IPS DF 4.7 (cell line): ENCODE results near the gene PARK7.
"Not testable (repeated sequence)": the region's sequence is repeated elsewhere in the genome, so short reads cannot be mapped to it uniquely, and the experiment has no call there.

Experiments used
- DNase-seq: peaks from one replicate; pipeline ENCODE4 v3.0.0-alpha.2; 2013; ENCODE audit warnings: low spot score; ENCODE audit errors: extremely low read depth

Gene PARK7

DNA sequence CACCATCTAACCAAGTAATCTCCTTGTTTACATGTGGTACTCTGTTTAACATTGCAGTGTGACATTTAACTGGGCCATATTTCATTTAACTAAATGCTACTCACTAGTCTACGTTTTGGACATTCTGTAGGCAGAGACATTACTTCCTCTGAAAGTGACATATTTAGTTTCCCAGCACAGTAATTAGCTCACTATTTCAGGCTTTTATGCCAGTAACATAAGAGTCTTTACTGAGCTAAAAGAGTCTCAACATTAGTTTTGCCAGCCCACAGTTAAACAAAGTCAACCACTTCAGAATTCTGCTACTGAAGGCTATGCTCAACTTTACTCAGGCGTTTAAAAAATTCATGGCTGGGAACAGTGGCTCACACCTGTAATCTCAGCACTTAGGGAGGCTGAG, 18.3 kb upstream of the PARK7 start:
- DNase-seq, result no peak

DNA sequence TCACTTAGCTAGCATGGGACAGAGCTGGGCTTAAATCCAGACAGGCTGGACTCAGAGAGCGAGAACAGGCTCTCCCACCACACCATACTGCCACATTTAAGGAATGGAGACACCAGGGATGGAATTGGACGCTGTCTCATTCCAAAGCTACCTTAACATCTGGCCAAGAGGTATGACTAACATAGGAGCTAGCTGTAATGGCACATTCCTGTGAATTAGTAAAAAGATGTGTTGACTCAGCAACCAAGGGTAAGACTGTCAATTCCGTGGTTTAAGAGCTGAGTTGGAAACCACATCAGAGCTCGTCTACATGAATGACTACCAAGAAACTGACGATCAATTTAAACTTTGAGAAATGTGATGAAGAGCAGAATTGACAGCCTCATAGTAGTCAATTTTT, 12.6 kb upstream of the PARK7 start:
- DNase-seq, result no peak

DNA sequence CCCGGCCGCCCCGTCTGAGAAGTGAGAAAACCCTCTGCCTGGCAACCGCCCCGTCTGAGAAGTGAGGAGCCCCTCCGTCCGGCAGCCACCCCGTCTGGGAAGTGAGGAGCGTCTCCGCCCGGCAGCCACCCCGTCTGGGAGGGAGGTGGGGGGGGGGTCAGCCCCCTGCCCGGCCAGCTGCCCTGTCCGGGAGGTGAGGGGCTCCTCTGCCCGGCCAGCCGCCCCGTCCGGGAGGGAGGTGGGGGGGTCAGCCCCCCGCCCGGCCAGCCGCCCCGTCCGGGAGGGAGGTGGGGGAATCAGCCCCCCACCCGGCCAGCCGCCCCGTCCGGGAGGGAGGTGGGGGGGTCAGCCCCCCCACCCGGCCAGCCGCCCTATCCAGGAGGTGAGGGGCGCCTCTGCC, 8.7 kb upstream of the PARK7 start:
- DNase-seq, result not testable (repeated sequence)

DNA sequence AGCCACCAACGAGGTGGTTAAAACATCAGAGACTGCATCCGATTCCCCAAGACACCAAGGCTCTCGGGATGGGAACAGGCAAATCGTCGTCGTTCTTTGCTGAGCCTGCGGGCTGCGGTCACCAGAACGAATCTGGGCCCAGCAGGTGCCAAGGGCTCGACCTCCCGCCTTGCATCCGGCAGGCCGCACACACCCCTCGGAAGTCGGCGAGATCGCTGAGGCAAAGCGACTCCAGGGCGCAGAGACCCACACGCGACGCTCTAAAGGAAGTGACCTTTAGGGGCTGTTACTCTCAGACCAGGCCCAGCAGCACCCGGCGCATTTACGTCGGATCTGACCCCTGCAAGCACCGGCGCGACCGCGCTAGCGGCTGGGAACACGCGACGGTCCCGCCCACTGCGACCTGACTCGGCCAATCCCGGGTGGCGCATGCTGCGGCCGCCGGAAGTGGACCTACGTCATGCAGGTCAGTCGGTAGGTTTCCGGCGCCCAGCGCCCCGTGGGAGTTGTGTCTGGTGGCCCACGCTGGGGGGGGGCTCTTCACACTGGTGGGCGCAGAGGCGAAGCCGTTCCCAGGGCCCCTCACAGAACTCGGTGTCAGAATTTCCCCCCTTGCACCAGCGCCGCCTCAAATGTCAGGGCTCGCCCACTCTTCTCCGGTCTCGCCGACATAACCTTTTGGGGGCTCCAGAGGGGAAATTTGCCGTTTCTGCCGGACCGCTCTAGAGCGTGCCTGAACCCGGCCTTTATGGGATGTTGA, 7.5 kb upstream of the PARK7 start:
- no peak for DNase-seq

DNA sequence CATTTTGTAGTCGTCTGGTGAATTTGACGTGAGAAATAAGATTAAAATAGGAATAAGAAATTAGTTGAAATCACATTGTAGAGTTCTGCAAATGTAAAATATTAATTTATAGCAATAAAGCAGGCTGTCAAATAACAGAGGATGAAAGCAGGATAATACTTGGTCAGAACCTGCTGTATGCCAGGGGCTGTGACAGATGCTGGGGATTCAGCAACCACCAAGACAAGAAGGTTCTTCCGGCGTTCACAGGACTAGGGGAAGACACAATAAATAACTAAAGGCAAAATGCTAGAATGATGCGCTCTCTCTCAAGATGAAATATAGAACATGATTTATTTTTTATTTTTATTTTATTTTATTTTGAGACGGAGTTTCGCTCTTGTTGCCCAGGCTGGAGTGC, 6.8 kb upstream of the PARK7 start:
- no peak for DNase-seq

DNA sequence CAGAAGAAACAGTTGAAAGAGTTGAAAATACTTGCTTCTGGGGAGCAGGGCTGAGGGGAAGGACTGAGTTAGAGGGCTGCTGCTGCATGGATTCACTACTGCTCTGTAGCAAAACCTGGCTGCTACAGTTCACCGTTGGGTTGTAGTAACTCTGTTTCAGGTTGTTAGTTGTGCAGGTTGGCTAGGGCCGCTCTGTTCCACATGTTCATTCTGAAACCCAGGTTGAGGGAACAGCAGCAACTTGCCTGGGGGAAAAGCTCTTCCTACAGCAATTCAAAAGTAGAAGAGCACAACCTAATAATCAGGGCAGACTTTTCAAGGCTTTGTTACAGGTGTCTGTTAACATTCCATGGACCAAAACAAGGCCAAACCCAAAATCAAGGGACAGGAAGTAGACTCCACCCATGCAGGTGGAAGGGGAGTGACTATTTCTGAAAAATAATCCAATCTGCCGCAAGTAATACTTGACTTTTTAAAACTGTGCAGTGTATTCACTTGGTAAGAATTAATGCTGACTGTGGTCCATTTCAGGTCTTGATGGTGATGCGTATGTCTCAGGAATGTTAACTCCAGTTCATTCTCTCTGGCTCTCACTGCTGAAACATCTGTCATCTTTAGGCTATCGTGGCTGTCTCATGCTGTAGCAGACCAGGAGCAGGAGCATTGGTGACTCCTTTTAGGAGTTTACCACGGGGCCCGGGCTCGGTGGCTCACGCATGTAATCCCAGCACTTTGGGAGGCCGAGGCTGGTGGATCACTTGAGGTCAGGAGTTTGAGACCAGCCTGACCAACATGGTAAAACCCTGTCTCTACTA, 5.1 kb upstream of the PARK7 start:
- no peak for DNase-seq

DNA sequence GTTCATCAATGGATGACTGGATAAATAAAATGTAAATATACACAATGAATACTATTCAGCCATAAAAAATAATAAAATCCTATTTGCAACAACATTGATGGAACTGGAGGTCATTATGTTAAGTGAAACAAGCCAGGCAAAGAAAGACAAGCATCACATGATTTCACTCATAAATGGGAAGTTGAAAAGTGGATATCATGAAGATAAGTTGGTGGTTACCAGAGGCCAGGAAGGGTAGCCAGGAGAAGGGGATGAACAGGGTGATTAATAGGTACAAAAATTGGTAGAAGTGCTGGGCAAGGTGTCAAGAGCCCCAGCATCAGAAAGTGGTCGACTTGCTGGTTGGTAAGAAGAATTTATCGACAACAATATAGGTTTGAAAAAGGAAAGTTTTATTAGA, 1.3 kb upstream of the PARK7 start:
- DNase-seq, result no peak

DNA sequence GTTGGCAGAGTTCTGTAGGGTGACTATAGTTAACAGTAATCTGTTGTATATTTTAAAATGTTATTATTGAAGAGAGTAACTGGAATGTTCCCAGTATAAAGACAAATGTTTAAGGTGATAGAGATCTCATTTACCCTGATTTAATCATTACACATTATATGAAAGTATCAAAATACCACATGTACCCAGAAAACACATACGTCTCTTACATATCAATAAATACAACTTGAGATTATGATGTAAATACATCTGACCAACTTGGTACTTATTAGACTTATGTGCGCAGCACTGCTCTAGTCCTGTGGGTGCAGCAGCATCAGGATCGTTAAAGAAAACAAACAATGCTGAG, 670 bp upstream of the PARK7 start:
- no peak for DNase-seq

DNA sequence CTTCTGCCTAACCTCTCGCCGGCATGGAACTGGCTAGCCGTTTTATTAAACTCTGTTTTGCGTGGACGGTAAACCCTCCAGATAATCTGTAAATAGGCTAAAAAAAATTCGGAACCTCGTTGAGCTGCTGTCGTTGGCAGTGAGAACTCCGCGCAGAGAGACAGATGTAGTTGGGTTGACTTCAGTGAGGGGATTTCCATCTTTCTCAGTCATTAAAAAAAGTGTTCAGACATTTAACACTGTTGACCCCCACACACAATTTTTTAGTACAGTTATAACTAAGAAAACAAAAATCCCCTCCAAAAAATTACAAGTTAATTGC, 464 bp downstream of the PARK7 start:
- DNase-seq, result no peak

DNA sequence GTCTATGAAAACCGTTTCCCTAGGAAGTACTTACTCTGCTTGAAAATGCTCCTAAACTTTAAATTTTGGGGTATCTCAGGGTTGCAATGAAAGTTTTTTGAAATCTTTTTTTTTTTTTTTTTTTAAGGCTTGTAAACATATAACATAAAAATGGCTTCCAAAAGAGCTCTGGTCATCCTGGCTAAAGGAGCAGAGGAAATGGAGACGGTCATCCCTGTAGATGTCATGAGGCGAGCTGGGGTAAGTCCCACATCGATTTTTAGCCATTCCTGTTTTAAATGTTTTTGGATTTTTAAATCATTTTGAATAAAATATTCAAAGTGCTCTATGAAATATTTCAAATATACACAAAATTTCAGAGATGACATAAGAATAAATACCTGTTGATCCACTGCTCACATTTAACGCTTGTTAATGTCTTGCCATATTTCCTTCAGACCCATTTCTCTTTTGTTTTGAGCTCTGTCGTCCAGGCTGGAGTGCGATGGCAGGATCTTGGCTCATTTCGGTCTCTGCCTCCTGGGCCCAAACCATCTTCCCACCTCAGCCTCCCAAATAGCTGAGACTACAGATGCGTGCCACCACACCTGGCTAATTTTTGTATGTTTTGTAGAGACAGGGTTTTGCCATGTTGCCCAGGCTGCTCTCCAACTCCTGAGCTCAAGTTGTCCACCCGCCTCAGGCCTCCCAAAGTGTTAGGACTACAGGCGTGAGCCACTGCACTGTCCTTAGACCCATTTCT, 1.3 kb downstream of the PARK7 start:
- DNase-seq, result no peak

DNA sequence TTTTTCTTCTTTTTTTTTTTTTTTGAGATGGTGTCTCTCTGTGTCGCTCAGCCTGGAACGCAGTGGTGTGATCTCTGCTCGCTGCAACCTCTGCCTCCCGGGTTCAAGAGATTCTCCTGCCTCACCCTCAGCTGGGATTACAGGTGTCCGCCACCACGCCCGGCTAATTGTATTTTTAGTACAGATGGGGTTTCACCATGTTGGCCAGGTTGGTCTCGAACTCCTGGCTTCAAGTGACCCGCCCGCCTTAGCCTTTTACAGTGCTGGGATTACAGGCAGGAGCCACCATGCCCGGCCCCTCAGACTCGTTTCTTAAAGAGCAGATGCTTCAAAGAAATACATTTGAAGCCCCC, 1.8 kb downstream of the PARK7 start:
- DNase-seq, result not testable (repeated sequence)

DNA sequence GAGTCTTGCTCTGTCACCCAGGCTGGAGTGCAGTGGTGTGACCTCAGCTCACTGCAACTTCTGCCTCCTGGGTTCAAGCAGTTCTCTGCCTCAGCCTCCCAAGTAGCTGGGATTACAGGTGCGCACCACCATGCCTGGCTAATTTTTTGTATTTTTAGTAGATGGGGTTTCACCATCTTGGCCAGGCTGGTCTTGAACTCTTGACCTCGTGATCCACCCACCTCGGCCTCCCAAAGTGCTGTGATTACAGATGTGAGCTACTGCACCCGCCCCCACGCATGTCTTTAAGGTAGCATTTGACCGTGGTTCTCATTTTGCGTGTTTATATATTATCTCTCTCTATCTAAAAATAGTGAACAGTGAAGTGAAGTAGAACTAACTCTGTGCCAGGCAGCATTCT, 2.3 kb downstream of the PARK7 start:
- not testable (repeated sequence) for DNase-seq

DNA sequence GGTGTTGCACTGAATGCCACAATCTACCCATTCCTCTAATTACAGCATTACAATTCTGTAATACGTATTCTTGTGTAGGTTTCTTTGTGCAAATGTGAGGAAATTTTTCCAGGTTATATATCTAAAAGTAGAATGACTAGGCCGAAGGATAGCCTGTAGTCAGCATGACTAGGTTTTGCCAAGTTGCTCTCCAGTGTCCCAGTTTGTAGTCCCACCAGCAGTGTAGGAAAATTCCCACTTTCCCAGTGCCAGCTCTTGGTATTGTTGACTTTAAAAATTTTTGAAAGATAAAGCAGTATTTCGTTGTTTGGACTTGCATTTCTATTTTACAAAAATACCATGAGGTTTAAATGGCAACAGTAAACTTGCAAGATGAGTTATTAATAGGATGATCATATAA, 3.0 kb downstream of the PARK7 start:
- DNase-seq, result no peak

DNA sequence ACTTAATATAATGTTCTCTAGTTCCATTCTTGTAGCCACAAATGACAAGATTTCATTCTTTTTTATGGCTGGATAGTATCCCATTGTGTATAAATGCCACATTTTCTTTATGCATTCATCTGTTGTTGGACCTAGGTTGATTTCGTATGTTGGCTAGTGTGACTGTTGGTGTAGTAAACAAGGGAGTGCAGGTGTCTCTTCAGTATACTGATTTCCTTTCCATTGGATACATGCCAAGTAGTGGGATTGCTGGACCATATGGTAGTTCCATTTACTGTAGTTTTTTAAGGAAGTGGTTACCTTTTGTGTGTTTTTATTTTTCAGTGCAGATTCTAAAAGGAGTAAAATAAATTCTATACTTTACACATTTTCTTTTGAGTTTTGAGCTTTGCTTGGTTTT, 5.7 kb downstream of the PARK7 start:
- DNase-seq, result no peak

DNA sequence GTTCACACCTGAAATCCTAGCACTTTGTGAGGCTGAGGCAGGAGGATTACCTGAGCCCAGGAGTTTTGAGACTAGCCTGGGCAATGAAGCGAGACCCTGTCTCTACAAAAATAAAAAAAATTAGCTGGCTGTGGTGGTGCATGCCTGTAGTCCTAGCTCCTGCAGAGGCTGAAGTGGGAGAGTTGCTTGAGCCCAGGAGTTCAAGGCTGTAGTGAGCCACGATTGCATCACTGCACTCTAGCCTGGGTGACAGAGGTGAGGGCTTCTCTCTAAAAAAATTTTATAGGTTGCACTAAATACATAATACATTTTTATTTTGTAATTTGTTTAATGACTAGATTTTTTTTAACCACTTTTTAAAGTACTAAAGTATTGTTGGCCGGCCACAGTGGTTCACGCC, 6.1 kb downstream of the PARK7 start:
- DNase-seq, result no peak

DNA sequence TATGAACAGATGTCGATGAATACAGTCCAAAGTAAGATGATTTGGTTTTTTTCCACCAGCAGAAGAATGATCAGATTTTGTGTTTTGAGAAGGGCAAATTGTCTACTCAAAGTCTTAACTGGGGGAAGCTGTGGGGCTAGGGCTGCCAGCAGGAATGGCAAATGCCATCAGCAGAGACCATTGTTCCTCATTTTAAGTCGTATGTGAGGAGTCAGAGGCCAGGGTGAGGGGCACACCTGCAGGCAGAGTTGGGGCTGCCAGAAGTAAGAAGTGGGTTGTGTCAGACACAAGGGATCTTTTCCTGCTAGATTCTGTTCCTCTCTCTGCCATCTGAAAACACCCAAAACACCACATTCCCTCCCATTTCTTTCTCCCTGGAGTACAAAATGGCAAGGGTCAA, 8.7 kb downstream of the PARK7 start:
- no peak for DNase-seq

DNA sequence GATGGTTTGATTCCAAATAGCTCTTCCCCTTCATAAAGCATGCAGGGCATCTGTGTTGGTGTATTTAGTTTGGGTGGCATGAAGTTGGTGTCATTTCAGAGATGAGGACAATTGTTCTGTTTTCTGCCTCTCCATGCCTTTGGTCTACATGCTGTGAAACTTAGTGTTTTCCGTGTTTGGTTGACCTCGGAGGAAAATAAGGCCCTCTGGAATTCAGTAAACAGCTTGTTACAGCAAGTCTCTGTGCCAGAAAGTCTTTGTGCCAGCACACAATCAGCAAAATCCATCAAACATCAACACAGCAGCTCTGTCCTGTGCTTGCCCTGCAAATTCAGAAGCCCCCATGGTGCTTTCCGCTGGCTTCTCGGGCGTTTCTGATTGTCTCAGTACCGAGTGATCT, 9.5 kb downstream of the PARK7 start:
- DNase-seq, result no peak

DNA sequence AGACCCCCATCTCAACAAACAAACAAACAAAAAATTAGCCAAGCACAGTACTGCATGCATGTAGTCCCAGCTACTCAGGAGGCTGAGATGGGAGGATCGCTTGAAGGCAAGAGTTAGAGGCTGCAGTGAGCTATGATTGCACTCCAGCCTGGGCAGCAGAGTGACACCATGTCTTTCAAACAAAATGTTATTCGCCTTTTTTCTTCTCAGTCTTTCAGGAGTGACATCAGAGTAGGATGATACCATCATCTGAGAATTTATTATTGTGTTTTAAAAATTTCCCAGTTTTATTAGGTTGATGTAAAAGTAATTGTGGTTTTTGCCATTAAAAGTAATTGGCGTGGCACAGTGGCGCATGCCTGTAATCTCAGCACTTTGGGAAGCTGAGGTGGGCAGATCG, 10.8 kb downstream of the PARK7 start:
- DNase-seq, result no peak

DNA sequence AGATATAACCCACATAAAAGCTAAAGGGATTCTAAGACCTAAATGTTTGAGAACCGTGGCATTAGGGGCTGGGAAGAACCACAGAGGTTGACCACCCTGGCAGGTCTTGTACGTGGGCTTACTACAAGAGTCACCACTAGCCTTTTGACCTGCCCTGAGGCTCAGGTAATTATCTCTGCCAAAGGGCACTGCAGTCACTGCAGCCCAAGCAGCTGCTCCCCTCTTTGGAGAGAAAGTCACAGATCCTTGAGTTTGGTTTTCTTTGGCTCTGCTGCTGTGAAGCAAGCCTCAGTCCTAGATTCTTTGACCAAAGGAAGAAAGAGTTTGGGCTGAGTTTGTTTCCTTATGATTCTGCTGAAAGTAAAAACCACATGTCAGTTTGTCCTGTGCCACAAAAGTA, 11.6 kb downstream of the PARK7 start:
- DNase-seq, result no peak

DNA sequence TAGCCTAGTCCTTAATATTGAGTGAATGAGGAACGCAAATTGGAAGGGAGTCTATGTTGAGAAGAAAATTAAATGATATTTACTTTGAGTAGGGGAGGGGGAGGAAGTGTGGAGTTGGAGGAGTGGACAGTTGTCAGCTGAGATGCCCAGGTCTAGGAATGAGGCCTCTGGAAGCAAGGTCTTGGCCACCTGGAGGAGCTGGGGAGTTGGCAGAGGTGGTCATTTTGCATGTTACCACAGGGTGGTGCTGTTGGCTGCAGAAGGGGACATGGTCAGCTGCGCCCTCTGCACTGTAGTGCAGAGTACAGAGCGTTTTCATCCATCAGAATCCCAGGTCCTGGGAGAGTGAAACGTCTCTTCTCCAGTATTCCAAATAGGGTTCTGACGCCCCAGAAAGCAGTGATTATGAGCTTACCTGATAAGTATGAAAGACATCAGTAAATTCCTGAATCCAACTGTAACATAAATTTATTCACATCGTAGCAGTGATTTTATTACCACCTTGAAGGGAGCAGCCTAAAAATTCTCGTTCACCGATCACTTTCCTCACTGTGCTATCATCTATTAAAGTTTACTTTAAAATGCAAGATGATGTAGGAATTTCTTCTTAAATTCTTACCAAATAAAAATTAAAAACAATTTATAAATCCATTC, 13.8 kb downstream of the PARK7 start:
- DNase-seq, result peak; percentile 62

DNA sequence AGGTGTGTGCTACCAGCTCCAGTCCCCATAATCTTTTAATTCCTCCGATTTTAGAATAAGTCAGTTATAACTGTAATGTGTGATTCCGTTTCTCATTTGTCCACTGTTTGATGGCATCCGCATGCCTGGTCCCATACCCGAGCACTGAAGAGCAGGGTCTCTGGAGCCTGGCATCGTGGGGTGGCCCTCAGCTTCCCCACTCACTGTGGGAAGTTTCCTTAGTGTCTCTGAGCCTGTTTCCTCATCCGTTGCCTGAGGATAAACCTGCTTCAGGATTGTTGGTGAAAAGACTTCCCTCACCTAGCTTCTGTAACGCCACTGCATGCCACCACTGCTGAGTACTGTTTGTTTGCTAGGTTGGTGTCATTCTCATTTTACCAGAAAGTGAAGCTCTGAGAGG, 19.5 kb downstream of the PARK7 start:
- DNase-seq, result no peak

DNA sequence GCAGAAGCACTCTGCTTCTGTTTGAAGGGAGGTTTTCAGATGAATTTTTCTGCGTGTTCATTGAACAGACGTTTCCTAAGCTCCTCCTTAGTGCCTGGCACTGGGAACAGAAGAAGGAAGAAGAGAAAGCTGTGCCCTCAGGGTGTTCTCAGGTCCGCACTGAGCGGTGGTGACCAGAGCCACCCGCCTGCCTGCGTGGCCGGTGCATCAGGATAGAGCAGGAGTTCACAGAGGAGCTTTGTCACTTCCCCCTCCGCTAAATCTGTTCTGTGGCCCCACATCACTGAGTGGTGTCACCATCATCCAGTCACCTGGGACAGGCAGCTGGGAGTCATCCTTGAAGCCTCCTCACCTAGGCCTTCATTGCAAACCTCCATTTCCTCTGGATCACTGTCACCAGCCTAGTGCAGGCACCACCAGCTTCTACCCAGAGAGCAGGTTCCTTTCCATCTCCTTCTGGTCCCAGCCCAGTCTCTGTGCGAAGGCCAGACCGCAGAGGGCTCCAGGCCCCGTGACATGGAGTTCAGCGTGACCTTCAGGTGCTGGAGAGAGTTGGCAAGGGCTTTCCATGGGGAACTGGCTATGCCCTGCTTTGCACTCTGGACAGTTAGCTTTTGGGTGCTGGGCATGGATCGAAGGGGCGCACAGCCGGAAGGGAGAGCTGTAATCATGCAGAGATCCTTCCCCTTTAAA, 21.7 kb downstream of the PARK7 start:
- no peak for DNase-seq
